ENCODE measurements around the gene CAP2.
"Not testable (repeated sequence)": the region's sequence is repeated elsewhere in the genome, so short reads cannot be mapped to it uniquely, and the experiment has no call there.

The CAP2 gene

DNA sequence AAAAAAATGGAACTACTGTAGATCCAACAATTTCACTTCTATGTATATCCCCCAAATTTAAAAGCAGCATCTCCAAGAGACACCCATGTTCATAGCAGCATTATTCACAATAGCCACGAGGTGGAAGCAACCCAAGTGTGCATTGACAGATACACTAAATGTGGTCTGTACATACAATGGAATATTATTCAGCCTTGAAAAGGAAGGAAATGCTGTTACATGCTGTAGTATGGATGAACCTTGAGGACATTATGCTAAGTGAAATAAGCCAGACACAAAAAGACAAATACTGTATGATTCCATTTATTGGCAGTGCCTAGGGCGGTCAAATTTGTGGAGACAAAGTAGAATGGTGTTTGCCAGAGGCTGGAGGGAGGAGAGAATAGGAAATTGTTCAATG lies 34.2 kb downstream of the CAP2 start:
- CTCF ChIA-PET = no interaction called here
- no peak for DNase-seq (ENCODE audit: low spot score)
- POLR2A ChIA-PET (ENCODE audit: low non-redundant PET) = interaction anchor here (0.6 kb wide), 1 partner anchor 34 kb away, joined by 4 read pairs; the partner anchor contains the start of gene CAP2
- TF ChIP-seq, protein P1, sequence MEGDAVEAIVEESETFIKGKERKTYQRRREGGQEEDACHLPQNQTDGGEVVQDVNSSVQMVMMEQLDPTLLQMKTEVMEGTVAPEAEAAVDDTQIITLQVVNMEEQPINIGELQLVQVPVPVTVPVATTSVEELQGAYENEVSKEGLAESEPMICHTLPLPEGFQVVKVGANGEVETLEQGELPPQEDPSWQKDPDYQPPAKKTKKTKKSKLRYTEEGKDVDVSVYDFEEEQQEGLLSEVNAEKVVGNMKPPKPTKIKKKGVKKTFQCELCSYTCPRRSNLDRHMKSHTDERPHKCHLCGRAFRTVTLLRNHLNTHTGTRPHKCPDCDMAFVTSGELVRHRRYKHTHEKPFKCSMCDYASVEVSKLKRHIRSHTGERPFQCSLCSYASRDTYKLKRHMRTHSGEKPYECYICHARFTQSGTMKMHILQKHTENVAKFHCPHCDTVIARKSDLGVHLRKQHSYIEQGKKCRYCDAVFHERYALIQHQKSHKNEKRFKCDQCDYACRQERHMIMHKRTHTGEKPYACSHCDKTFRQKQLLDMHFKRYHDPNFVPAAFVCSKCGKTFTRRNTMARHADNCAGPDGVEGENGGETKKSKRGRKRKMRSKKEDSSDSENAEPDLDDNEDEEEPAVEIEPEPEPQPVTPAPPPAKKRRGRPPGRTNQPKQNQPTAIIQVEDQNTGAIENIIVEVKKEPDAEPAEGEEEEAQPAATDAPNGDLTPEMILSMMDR (conservative IDR thresholded peaks at IDR 0.05; ENCODE audit: low read depth) = no peak
- no peak overlapping the region for H3K27ac ChIP-seq

DNA sequence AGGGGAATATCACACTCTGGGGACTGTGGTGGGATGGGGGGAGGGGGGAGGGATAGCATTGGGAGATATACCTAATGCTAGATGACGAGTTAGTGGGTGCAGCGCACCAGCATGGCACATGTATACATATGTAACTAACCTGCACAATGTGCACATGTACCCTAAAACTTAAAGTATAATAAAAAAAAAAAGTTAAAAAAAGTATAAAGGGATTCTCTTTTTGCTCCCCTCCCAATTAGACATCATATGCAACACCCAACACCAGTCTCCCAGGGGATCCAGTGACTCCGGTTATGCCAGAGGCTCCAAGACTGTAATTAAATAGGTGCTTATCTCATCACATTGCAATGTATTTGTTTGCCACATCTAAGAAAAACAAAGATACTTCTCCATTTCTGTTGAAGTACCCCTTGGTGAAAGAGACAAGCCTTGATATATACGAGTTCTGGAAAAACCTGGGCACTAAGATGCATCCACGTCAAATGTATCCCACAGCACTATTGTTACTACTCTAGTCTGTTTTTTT lies 35.3 kb downstream of the CAP2 start:
- DNase-seq (ENCODE audit: low spot score); H3K27ac ChIP-seq; CTCF ChIA-PET; POLR2A ChIA-PET (ENCODE audit: low non-redundant PET): not testable (repeated sequence)

DNA sequence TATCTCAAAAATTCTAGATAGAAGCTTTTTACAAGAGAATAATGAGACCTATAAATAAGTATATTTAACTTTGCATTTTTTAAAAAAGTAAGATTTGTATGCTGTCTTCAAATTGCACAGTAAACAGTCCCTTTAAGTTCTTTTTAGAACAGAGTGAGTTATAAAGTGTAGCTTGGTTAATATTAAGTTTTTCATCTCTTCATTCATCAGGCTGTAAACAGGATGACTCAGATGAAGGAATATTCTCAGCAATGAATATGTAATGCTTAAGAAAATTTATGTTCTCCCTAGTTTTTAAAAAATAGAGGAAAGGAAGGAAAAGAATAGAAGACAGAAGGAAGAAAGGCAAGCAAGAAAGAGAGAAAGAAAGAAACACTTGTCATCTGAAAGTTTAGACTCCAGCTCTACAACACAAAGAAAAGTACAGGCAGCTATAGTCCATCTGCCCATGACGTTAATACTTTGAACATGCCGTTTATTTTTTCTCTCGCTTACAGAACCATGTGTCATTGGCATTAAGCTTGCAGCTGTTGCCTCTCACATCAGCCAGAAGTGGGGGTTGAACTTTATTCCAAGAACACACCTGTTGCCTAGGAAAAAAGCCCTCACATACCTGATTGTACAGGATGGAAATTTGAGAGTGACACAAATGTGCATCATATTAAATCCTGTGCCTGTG lies 36.1 kb downstream of the CAP2 start:
- TF ChIP-seq, protein P1 (conservative IDR thresholded peaks at IDR 0.05; ENCODE audit: low read depth) = no peak
- no peak for DNase-seq (ENCODE audit: low spot score)
- H3K27ac ChIP-seq = no peak overlapping the region
- CTCF ChIA-PET = no interaction called here
- POLR2A ChIA-PET (ENCODE audit: low non-redundant PET) = no interaction called here

DNA sequence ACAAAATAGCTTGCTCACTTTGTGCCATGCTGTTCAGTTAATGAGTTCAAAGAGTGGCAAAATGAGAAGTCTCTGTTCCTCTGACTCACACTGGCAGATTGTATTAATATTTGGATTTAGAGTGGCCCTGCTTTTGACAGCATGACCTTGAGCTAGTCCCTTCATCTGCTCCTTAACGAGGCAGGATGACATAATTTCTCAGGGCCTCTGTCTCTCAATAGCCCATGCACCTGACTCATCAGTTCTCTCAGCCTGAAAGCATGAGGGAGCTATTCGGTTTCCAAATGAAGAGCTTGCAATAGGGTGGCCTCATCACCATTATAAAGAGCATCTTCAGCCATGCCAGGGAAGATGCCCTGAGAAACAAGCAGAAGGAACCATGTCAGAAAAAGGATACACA lies 38.2 kb downstream of the CAP2 start:
- CTCF ChIA-PET = interaction anchor here (0.6 kb wide), 2 partner anchors 1010 to 1110 kb away, joined by 3 read pairs; no protein-coding TSS in a partner anchor
- no peak overlapping the region for H3K27ac ChIP-seq
- POLR2A ChIA-PET (ENCODE audit: low non-redundant PET) = no interaction called here
- no peak for DNase-seq (ENCODE audit: low spot score)
- TF ChIP-seq, protein P1 (conservative IDR thresholded peaks at IDR 0.05; ENCODE audit: low read depth) = no peak

DNA sequence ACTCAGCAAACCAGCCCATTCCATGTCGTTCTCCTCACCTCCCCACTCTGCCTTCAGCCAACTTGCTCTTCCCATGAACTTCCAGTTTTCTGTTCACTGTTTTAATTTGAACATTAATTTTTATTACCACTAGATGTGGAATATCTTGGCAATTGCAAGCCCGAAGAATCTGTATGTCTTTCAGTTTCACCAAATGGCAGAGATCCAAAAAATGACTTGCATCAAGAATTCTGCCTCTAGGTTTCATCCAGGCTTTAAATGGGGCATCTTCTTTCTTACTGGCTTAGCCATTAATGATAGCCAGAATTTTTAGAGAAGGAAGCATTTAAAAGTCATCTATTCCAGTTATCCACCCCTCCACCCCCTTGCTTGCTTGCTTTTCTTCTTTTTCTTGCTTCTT lies 39.0 kb downstream of the CAP2 start:
- no peak for DNase-seq (ENCODE audit: low spot score)
- no peak overlapping the region for H3K27ac ChIP-seq
- TF ChIP-seq, protein P1 (conservative IDR thresholded peaks at IDR 0.05; ENCODE audit: low read depth) = no peak
- CTCF ChIA-PET = no interaction called here
- POLR2A ChIA-PET (ENCODE audit: low non-redundant PET) = no interaction called here

DNA sequence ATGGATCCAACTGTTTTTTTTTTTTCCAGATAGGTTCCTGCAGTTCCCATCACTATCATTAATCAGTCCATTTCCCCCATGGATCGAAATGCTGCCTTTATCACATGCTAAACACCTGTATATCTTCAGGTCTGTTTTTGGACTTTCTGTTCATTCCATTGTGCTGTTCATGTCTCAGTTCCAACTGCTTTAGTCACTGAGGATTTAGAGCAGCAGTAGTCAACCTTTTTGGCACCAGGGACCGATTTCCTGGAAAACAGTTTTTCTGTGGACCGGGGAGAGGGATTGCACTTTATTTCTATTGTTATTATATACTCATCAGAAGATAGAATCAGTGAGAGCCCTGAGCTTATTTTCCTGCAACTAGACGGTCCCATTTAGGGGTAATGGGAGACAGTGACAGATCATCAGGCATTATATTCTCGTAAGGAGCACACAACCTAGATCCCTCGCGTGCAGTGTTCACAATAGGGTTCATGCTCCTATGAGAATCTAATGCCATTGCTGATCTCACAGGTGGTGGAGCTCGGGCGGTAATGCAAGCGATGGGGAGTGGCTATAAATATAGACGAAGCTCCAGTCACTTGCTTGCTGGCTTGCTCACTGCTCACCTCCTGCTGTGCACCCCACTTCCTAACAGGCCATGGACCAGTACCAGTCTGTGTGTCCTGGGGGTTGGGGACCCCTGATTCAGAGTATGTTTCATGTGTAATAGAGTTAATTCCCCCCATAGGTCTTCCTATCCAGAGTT lies 46.0 kb downstream of the CAP2 start:
- POLR2A ChIA-PET (ENCODE audit: low non-redundant PET) = no interaction called here
- TF ChIP-seq, protein P1 (conservative IDR thresholded peaks at IDR 0.05; ENCODE audit: low read depth) = no peak
- CTCF ChIA-PET = no interaction called here
- no peak overlapping the region for H3K27ac ChIP-seq
- DNase-seq (ENCODE audit: low spot score) = no peak

DNA sequence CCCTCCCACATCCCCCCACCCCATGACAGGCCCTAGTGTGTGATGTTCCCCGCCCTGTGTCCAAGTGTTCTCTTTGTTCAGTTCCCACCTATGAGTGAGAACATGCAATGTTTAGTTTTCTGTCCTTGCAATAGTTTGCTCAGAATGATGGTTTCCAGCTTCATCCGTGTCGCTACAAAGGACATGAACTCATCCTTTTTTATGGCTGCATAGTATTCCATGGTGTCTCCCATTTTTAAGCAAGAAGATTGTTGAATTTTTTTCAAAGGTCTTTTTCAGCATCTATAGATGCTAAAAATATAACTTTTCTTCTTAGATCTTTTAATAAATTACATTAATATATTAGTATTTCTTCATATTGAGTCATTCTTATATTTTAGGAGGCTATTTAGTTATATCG lies 47.4 kb downstream of the CAP2 start:
- DNase-seq (ENCODE audit: low spot score); POLR2A ChIA-PET (ENCODE audit: low non-redundant PET); H3K27ac ChIP-seq; CTCF ChIA-PET: not testable (repeated sequence)

Measured in RWPE1 (cell line).